Measurements from ENCODE around the gene KRT76.

DNA sequence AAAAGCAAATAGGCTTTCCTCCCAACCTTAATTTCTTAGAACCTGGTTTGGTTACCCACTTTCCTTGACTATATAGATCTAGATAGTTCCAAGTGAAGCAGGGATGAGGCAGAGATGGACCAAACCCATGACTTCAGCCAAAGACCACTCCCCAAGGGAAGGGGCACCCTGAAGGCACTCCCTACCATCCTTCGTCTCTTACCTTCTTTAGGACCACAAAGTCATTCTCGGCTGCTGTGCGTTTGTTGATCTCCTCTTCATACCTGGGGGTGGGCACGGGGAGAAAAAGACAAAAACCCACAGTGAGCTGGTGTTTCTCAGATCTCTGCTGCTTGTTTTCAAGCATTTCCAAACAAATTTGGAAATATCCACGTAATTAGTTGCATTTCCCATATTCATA, 33.4 kb upstream of the KRT76 start:
- TF ChIP-seq, protein P1, sequence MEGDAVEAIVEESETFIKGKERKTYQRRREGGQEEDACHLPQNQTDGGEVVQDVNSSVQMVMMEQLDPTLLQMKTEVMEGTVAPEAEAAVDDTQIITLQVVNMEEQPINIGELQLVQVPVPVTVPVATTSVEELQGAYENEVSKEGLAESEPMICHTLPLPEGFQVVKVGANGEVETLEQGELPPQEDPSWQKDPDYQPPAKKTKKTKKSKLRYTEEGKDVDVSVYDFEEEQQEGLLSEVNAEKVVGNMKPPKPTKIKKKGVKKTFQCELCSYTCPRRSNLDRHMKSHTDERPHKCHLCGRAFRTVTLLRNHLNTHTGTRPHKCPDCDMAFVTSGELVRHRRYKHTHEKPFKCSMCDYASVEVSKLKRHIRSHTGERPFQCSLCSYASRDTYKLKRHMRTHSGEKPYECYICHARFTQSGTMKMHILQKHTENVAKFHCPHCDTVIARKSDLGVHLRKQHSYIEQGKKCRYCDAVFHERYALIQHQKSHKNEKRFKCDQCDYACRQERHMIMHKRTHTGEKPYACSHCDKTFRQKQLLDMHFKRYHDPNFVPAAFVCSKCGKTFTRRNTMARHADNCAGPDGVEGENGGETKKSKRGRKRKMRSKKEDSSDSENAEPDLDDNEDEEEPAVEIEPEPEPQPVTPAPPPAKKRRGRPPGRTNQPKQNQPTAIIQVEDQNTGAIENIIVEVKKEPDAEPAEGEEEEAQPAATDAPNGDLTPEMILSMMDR (IDR thresholded peaks at IDR 0.05): no peak
- no peak for TF ChIP-seq ZFX (IDR thresholded peaks at IDR 0.05; ENCODE audit: borderline replicate concordance)
